ENCODE results near the gene RASSF10.

RASSF10 gene

GRCh38 chr11:13045734-13046133 lies 36.6 kb downstream of the RASSF10 start:
- TF ChIP-seq, protein P1, sequence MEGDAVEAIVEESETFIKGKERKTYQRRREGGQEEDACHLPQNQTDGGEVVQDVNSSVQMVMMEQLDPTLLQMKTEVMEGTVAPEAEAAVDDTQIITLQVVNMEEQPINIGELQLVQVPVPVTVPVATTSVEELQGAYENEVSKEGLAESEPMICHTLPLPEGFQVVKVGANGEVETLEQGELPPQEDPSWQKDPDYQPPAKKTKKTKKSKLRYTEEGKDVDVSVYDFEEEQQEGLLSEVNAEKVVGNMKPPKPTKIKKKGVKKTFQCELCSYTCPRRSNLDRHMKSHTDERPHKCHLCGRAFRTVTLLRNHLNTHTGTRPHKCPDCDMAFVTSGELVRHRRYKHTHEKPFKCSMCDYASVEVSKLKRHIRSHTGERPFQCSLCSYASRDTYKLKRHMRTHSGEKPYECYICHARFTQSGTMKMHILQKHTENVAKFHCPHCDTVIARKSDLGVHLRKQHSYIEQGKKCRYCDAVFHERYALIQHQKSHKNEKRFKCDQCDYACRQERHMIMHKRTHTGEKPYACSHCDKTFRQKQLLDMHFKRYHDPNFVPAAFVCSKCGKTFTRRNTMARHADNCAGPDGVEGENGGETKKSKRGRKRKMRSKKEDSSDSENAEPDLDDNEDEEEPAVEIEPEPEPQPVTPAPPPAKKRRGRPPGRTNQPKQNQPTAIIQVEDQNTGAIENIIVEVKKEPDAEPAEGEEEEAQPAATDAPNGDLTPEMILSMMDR (IDR thresholded peaks at IDR 0.05; ENCODE audit: extremely low read depth, missing control alignments), result no peak
- DNase-seq (ENCODE audit: low spot score), result no peak

DNA sequence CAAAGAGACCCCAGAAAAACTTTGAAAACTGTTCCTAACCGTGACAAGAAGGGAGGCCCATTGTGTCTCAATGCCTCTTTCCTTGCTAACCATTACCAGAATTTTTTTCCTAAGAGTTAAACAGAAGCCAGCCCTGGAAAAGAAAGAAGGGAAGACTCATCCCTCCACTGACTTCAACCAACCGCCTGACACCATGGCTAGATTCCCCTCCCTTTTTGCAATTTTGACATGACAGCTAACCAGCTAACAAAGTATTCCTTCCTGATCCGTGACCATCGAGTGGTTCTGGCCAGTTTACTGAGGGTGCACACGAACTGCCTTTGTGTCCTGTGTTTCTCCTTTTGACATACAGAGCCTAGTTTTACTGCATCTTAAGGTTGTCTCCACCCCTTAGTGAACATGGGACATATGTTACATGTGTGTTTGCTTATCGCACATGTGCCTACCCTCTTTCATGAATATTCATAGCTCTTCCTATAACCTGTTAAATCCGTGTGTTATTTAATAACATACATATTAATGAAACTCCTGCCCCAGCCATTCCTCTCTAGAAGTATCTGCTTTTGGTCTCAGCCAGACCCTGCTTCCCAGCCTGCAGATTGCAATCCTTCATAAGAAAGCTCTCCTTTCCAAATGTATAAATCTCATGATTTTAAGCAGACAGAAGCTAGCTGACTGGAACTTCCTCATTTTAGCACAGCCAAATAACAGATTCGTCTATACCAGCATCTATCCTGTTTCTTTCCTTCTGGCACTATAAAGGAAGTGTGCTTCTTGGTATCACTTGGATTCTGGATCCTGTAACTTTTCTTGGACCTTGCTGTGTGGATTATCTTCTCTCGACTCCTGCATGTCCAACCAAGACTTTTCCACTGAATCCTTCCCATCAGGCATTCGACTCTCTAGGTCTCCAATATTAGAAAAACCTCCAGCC lies 37.8 kb downstream of the RASSF10 start:
- TF ChIP-seq, protein P1 (IDR thresholded peaks at IDR 0.05; ENCODE audit: extremely low read depth, missing control alignments), result no peak
- no peak for DNase-seq (ENCODE audit: low spot score)

DNA sequence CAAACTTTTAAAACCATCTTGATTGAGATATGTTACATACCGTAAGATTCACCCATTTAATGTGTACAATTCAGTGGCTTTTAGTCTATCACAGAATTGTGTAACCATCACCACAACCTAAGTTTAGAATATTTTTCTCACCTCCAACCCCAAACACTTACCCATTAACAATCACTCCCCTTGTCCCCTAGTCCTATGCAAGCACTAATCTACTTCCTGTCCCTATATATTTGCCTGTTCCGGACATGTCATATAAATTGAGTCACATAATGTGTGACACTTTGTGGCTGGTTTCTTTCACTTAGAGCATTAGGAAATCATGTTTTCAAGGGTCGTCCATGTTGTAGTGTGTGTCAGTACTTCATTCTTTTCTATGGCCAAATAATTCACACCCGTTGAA lies 38.8 kb downstream of the RASSF10 start:
- TF ChIP-seq, protein P1 (IDR thresholded peaks at IDR 0.05; ENCODE audit: extremely low read depth, missing control alignments), result no peak
- DNase-seq (ENCODE audit: low spot score), result no peak

DNA sequence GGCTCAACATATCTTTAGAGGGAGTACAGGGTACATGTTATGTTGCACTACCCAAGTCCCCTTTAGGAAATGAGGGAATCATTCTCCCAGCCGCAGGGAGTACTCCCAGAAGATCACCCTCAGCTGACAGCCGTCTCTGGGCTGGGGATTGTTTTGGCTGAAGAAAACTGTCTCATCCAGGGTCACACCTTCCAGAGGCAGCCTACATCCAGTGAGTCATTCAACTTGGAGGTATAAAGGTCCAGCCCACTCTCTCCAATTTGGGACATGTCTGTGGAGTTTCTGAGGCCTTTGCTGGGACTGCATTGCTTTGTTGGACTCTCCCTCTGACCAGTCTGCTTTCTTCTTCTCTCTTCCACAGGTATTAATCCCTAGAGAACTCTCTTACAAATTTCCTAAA lies 42.1 kb downstream of the RASSF10 start:
- TF ChIP-seq, protein P1 (IDR thresholded peaks at IDR 0.05; ENCODE audit: extremely low read depth, missing control alignments), result no peak
- no peak for DNase-seq (ENCODE audit: low spot score)

GRCh38 chr11:13052130-13052571 lies 43.0 kb downstream of the RASSF10 start:
- TF ChIP-seq, protein P1 (IDR thresholded peaks at IDR 0.05; ENCODE audit: extremely low read depth, missing control alignments), result no peak
- DNase-seq (ENCODE audit: low spot score), result no peak

- no peak for DNase-seq (ENCODE audit: low spot score)
- TF ChIP-seq, protein P1 (IDR thresholded peaks at IDR 0.05; ENCODE audit: extremely low read depth, missing control alignments), result no peak
These were observed 44.3 kb downstream of the RASSF10 start for GRCh38 chr11:13053255-13053917.

- no peak for DNase-seq (ENCODE audit: low spot score)
- TF ChIP-seq, protein P1 (IDR thresholded peaks at IDR 0.05; ENCODE audit: extremely low read depth, missing control alignments), result no peak
These were observed 45.2 kb downstream of the RASSF10 start for GRCh38 chr11:13054278-13054677.
